Mucosa of descending colon (tissue), 3 donors: Measurements from ENCODE around the gene UBE2Q1. TPM values are rescaled to one million over a fixed set of nuclear protein-coding genes. Genes with fewer than 3 reads are reported as not detected.

Experiments used
- ATAC-seq: fragments of 200-7000 bp; cut with Tn5 transposase; one replicate; pipeline ENCODE4 v1.9.1; 2020; ENCODE audit warnings: mild to moderate bottlenecking, moderate library complexity
- DNase-seq, 3 donors: peaks; one replicate each; pipeline ENCODE4 v3.0.0-alpha.2; 2020
- H3K36me3 ChIP-seq: fragments of 200-600 bp; one replicate; pipeline ENCODE4 v1.8.0; 2021; ENCODE audit warnings: low read depth, mild to moderate bottlenecking
- H3K4me1 ChIP-seq: fragments of 200-600 bp; one replicate; pipeline ENCODE4 v1.8.0; 2021; ENCODE audit warnings: low read depth, mild to moderate bottlenecking
- H3K4me3 ChIP-seq: fragments of 200-600 bp; one replicate; pipeline ENCODE4 v1.8.0; 2021; ENCODE audit warnings: mild to moderate bottlenecking
- H3K9me3 ChIP-seq: fragments of 200-600 bp; one replicate; pipeline ENCODE4 v1.8.0; 2021; ENCODE audit warnings: mild to moderate bottlenecking
- intact Hi-C, 2 donors: fragments of 100-400 bp; cut with DNase I in 1 of 2; cut with micrococcal nuclease in 1 of 2; formaldehyde crosslinking; loops; one replicate each; pipeline versions ENCODE4 v1.11.0 to v1.11.1; 2022; cut with DNase I, micrococcal nuclease
- total RNA-seq, 3 donors: library from RNA; stranded (reverse); fragmentation: NEBNext Ultra II Directional in 2 of 3; extraction: Animal tissue kit (Norgen Biotek cat#: 25700) in 2 of 3; gene quantifications; one replicate each; pipeline versions ENCODE4 v1.2.1 to v1.2.4, GENCODE V29; 2021 to 2023
- TF ChIP-seq, protein P1 (sequence below): fragments of 200-600 bp; IDR thresholded peaks from one replicate; pipeline ENCODE4 v1.8.0; 2022; ENCODE audit warnings: antibody characterized with exemption, mild to moderate bottlenecking
- donor health status: DM: no; HTN: no; CAD: no; lungs with moderate emphysema.
- donor health status: DM: no; HTN: no; CAD: no.
- donor health status: DM: no; HTN: yes; CAD: no.

The UBE2Q1 gene
- total RNA-seq, 3 donors from 2014 or later, result 52.8 to 81.7 (median 81.0) TPM

DNA sequence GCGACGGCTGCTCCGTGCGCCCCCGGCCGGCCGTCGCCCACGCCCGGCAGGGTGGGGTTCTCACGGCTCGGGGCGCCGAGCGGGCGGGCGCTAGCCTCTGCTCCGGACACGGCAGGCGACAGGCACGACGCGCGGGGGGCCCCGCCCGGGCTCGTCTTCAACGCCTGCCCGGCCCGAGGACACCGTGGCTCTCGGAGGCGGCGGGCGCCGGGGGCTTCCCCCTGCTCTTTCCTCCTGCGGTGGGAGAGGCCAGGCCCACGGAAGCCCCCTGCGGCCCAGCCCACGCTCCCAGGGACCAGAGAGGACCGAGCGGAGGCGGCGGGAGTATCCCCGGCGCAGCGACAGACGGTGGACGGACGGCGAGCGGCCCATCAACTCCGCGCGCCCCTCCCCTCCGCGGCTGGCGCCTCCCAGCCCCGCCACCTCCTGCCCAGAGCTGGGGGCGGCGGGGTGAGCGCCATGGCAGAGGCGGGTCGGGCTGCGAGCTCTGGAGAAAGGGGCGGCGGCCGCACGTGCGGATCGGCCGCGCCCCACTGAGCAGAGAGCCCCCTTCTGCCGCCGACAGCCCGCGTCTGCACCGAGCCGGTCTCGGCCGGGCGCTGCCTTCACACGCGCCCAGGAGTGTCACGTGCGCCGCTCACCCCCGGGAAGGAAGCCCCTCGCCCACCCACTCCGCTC is 56.3 kb downstream of the UBE2Q1 start, which contains the start of the genes SHE and TDRD10:
Gene SHE, minus strand, starts transcription at position 347 of the 678 bp plus-strand sequence. CDS start 386 bp downstream, outside the sequence.
Gene TDRD10, plus strand, starts transcription at position 154 of the 678 bp plus-strand sequence. CDS start 4,685 bp downstream, outside the sequence.
- TF ChIP-seq, protein P1, sequence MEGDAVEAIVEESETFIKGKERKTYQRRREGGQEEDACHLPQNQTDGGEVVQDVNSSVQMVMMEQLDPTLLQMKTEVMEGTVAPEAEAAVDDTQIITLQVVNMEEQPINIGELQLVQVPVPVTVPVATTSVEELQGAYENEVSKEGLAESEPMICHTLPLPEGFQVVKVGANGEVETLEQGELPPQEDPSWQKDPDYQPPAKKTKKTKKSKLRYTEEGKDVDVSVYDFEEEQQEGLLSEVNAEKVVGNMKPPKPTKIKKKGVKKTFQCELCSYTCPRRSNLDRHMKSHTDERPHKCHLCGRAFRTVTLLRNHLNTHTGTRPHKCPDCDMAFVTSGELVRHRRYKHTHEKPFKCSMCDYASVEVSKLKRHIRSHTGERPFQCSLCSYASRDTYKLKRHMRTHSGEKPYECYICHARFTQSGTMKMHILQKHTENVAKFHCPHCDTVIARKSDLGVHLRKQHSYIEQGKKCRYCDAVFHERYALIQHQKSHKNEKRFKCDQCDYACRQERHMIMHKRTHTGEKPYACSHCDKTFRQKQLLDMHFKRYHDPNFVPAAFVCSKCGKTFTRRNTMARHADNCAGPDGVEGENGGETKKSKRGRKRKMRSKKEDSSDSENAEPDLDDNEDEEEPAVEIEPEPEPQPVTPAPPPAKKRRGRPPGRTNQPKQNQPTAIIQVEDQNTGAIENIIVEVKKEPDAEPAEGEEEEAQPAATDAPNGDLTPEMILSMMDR, result no peak
- H3K9me3 ChIP-seq, result no peaks in the 10 kb centered on the region
- ATAC-seq (peak; percentile 54), DNase-seq (peak in 2 of 3 donors; percentile 32 to 50)
- no peak within 1 kb of the TSS for H3K4me3 ChIP-seq
- intact Hi-C loops, result no loop called here
- no peaks in the 10 kb centered on the region for H3K36me3 ChIP-seq
- H3K4me1 ChIP-seq, result peaks cover 8% of the 10 kb centered on the region

DNA sequence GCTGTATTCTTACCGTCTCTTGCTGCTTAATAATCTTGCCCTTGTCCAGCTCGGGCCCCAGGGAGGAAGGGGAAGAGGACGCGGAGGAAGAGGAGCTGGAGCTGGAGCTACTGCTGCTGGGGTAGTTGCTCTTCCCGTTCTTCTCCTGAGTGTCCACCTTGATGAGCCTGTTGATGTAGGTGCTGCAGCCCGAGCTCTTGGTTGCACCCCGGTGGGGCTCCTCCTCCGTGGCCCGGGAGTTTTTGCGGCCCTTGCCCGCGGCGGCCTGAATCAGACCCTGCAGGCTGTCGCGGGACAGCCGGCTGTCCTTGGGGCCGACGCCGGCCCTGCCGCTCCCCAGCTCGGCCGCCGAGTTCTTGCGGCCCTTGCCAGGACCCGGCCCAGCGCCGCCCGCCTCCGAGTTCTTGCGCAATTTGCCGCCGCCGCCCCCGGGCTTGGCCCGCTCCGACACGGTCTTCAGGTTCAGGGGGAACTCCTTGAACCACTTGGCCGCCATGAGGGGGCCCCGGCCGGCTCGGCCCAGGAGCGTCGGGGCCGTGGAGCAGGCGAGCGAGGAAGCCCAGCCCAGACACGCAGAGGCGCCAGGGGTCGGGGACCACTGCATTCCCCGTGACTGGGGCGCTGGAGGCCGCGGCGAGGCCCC is 56.9 kb downstream of the UBE2Q1 start:
- no peak overlapping the region for H3K4me3 ChIP-seq
- ATAC-seq, result peak; percentile 55
- H3K9me3 ChIP-seq, result no peaks in the 10 kb centered on the region
- no peaks in the 10 kb centered on the region for H3K36me3 ChIP-seq
- peak in 2 of 3 donors; percentile 53 to 55 for DNase-seq
- intact Hi-C loops, result no loop called here
- TF ChIP-seq, protein P1, result no peak
- peaks cover 8% of the 10 kb centered on the region for H3K4me1 ChIP-seq

DNA sequence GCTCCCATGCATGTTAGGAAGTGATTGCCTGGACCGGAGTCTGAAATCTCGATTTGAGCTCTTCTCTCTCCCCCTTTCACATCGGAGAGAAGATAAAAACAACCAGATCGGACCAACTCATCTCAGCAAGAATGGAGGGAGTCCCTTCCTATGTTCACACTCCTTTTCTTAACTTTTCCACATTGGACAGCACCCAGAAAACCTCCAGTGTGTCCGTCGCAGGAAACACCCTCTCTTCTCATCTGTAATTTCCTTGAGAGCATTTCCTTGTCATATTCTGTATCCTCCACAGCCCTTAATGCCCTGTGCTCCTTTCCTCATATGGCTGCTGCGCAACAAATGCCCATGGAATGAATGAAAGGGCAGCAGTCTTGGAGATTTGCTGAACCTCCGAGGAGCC is 57.9 kb downstream of the UBE2Q1 start:
- intact Hi-C loops, result no loop called here
- TF ChIP-seq, protein P1, result no peak

DNA sequence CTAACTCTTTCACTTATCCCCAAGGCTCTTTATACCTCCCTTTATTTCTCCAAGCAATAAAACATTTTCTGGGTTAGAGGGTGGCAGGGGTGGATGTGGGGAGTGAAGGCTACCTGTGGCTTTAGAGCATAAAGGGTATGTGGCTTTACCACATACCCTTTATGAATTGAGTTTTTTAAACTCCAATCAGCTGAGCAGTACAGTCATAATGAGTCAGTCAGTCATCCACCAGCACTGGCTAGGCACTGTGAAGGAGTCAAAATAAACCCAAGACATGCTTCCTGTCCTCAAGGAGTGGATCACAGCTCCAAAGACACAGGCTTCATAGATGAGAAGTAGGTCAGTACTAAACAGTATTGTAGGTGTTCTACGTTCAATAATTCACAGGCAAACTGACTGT is 59.0 kb downstream of the UBE2Q1 start:
- TF ChIP-seq, protein P1, result no peak
- Histone ChIP-seq H3K9me3 (no peaks in the 10 kb centered on the region), H3K4me1 (peaks cover 8% of the 10 kb centered on the region), H3K36me3 (no peaks in the 10 kb centered on the region), H3K4me3 (no peak overlapping the region)
- ATAC-seq (no peak), DNase-seq (no peak)
- intact Hi-C loops, result no loop called here

More for the DNA sequence above, 57.9 kb downstream of the UBE2Q1 start:
- no peak overlapping the region for H3K4me3 ChIP-seq
- no peaks in the 10 kb centered on the region for H3K36me3 ChIP-seq
- DNase-seq, result no peak
- H3K4me1 ChIP-seq, result peaks cover 8% of the 10 kb centered on the region
- no peaks in the 10 kb centered on the region for H3K9me3 ChIP-seq
- no peak for ATAC-seq

Other genes with a start within 250 kb of the UBE2Q1 start
- not detected for gene AQP10, start 237.6 kb downstream of the UBE2Q1 start, total RNA-seq
- 10 to 100 TPM in 2 of 3 donors, 1 to 10 TPM in 1; 3.8 to 36.1 (median 16.1) TPM for gene ATP8B2, start 233.1 kb downstream of the UBE2Q1 start, total RNA-seq
- gene IL6R, start 153.3 kb downstream of the UBE2Q1 start, total RNA-seq, result 10 to 100 TPM; 31.8 to 43.9 (median 42.5) TPM
- 1 to 10 TPM in 1 of 3 donors, under 1 TPM in 2; 0.65 to 2.0 (median 0.72) TPM for gene TDRD10, start 56.4 kb downstream of the UBE2Q1 start, total RNA-seq
- 1 to 10 TPM; 3.6 to 7.7 (median 6.0) TPM for gene SHE, start 56.2 kb downstream of the UBE2Q1 start, total RNA-seq
- gene CHRNB2, start 9.1 kb upstream of the UBE2Q1 start, total RNA-seq, result under 1 TPM; 0.17 to 0.92 (median 0.24) TPM
- 100 to 1,000 TPM; 127 to 149 (median 137) TPM for gene ADAR, start 49.5 kb upstream of the UBE2Q1 start, total RNA-seq